Activated CD8-positive, alpha-beta memory T cell treated with anti-CD3 and anti-CD28 coated beads, Interleukin-2, amount 50 U/mL, for 1 hour (primary cell): ENCODE data around the gene IL2RA.
"Not testable (repeated sequence)": the region's sequence is repeated elsewhere in the genome, so short reads cannot be mapped to it uniquely, and the experiment has no call there.

Experiments used
- DNase-seq: peaks from one replicate; pipeline ENCODE4 v3.0.0-alpha.2; 2020; ENCODE audit errors: extremely low read depth

The IL2RA gene

GRCh38 chr10:6062101-6062771, at the start of gene IL2RA:
Gene IL2RA (minus strand): TSS chr10:6062367. CDS start chr10:6062151, 216 bp downstream.
- DNase-seq, result peak; percentile 44

GRCh38 chr10:6110136-6110535, 48.0 kb upstream of the IL2RA start:
- no peak for DNase-seq

GRCh38 chr10:6109444-6109775, 47.2 kb upstream of the IL2RA start:
- no peak for DNase-seq

- DNase-seq, result no peak
Observed at GRCh38 chr10:6108631-6109443, 46.7 kb upstream of the IL2RA start.

- DNase-seq, result no peak
Observed at GRCh38 chr10:6108072-6108471, 45.9 kb upstream of the IL2RA start.

GRCh38 chr10:6107616-6108015, 45.4 kb upstream of the IL2RA start:
- DNase-seq, result not testable (repeated sequence)

- DNase-seq, result no peak
Observed at GRCh38 chr10:6103591-6103990, 41.4 kb upstream of the IL2RA start.

GRCh38 chr10:6102128-6102527, 40.0 kb upstream of the IL2RA start:
- DNase-seq, result no peak

- no peak for DNase-seq
Observed at GRCh38 chr10:6101181-6101580, 39.0 kb upstream of the IL2RA start.

- DNase-seq, result no peak
Observed at GRCh38 chr10:6100370-6100769, 38.2 kb upstream of the IL2RA start.

- no peak for DNase-seq
Observed at GRCh38 chr10:6098156-6098555, 36.0 kb upstream of the IL2RA start.

GRCh38 chr10:6097063-6097462, 34.9 kb upstream of the IL2RA start:
- DNase-seq, result no peak

GRCh38 chr10:6095810-6096570, 33.8 kb upstream of the IL2RA start:
- no peak for DNase-seq

- no peak for DNase-seq
Observed at GRCh38 chr10:6092731-6093130, 30.6 kb upstream of the IL2RA start.

GRCh38 chr10:6091630-6092029, 29.5 kb upstream of the IL2RA start:
- DNase-seq, result no peak

GRCh38 chr10:6089334-6090219, 27.4 kb upstream of the IL2RA start:
- DNase-seq, result no peak

GRCh38 chr10:6088721-6089333, 26.7 kb upstream of the IL2RA start, which contains the start of gene RBM17:
Gene RBM17 (plus strand): TSS chr10:6089034. CDS start chr10:6097066, 8,032 bp downstream.
- DNase-seq, result peak; percentile 93

GRCh38 chr10:6086375-6087233, 24.4 kb upstream of the IL2RA start:
- peak; percentile 49 for DNase-seq

- no peak for DNase-seq
Observed at GRCh38 chr10:6083523-6084475, 21.6 kb upstream of the IL2RA start.
